ENCODE data around the gene ASB2. TPM values are rescaled to one million over a fixed set of nuclear protein-coding genes. Genes with fewer than 3 reads are reported as not detected.

Gene ASB2
- total and polyA plus RNA-seq, 5 donors from 2014 or later, result 0.96 to 5.7 (median 4.7) TPM

DNA sequence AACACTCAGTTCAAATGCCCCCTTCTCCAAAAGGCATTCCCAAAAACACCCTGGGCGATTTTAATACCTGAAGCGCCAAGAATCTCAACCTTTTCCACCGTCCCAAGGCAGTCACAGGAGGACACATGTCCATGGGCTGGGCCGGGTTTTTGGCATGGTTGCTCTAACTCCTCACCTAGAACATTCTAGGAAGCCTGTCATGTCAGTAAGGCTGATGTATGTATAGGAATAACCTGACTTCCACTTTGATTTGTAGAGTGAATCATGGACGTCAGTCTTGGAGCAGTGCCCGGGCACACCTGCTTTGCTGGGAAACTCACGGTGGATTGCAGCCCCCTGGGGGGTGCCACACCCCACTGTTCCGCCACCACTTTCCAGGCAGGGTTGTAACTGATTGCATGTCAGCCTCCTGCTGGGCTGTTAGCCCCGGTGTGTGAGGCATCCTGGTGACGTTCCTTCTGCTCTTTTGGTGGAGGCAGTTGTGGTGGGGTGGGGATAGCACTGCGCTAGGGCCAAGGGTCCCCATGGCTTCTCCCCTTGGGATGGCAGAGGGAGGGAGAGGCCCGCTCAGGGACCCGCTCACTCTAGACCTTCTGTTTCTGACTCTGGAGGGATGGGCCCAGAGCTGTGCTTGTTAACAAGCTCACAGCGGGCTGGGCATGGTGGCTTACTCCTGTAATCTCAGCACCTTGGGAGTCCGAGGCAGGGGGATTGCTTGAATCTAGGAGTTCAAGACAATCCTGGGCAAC is 84.4 kb downstream of the ASB2 start:
- DNase-seq, result no peak
- Histone ChIP-seq H3K27me3 (ENCODE audit: control insufficient read depth, insufficient read depth, low read length) (peaks cover 5% of the 10 kb centered on the region), H3K36me3 (ENCODE audit: control insufficient read depth, insufficient read depth, low read length) (no peaks in the 10 kb centered on the region), H3K9me3 (ENCODE audit: control insufficient read depth in 2 of 2, low read length in 2 of 2) (no peaks in the 10 kb centered on the region), H3K4me3 (ENCODE audit: low read depth, low read length) (no peak overlapping the region), H3K27ac (ENCODE audit: insufficient read depth, low read length, poor library complexity, severe bottlenecking) (no peak overlapping the region), H3K4me1 (ENCODE audit: control insufficient read depth, insufficient read depth, low read length, poor library complexity, severe bottlenecking) (no peaks in the 10 kb centered on the region)
- no peaks in the 10 kb centered on the region for H3K36me3 Mint-ChIP-seq
- peaks cover 36% of the 10 kb centered on the region for H3K27me3 Mint-ChIP-seq
- no peak overlapping the region for H3K27ac Mint-ChIP-seq
- H3K4me3 Mint-ChIP-seq, result no peak overlapping the region
- no peak for ATAC-seq (ENCODE audit: low read depth in 2 of 2)
- peaks cover 0 to 5% (median 1%) of the 10 kb centered on the region in 7 donors for H3K9me3 Mint-ChIP-seq
- no peaks in the 10 kb centered on the region for H3K4me1 Mint-ChIP-seq

- H3K4me3 Mint-ChIP-seq, result no peak overlapping the region
- H3K36me3 Mint-ChIP-seq, result no peaks in the 10 kb centered on the region
- no peak for ATAC-seq (ENCODE audit: low read depth in 2 of 2)
- H3K4me3 ChIP-seq (ENCODE audit: low read depth, low read length), result no peak overlapping the region
- no peak overlapping the region for H3K27ac ChIP-seq (ENCODE audit: insufficient read depth, low read length, poor library complexity, severe bottlenecking)
- peaks cover 5% of the 10 kb centered on the region for H3K27me3 ChIP-seq (ENCODE audit: control insufficient read depth, insufficient read depth, low read length)
- no peaks in the 10 kb centered on the region for H3K4me1 Mint-ChIP-seq
- peaks cover 1 to 8% (median 4%) of the 10 kb centered on the region in 7 donors for H3K9me3 Mint-ChIP-seq
- no peaks in the 10 kb centered on the region for H3K36me3 ChIP-seq (ENCODE audit: control insufficient read depth, insufficient read depth, low read length)
- H3K27ac Mint-ChIP-seq, result no peak overlapping the region
- H3K27me3 Mint-ChIP-seq, result peaks cover 37% of the 10 kb centered on the region
- H3K4me1 ChIP-seq (ENCODE audit: control insufficient read depth, insufficient read depth, low read length, poor library complexity, severe bottlenecking), result no peaks in the 10 kb centered on the region
- no peak for DNase-seq
- H3K9me3 ChIP-seq (ENCODE audit: control insufficient read depth in 2 of 2, low read length in 2 of 2), result no peaks in the 10 kb centered on the region
Observed at GRCh38 chr14:93889739-93890483, 86.5 kb downstream of the ASB2 start.

- Mint-ChIP-seq H3K4me3 (no peak overlapping the region), H3K9me3 (peaks cover 1 to 8% (median 6%) of the 10 kb centered on the region in 7 donors), H3K27ac (no peak overlapping the region), H3K36me3 (no peaks in the 10 kb centered on the region), H3K4me1 (no peaks in the 10 kb centered on the region), H3K27me3 (peaks cover 32% of the 10 kb centered on the region)
- no peak for DNase-seq
- Histone ChIP-seq H3K27ac (ENCODE audit: insufficient read depth, low read length, poor library complexity, severe bottlenecking) (no peak overlapping the region), H3K4me3 (ENCODE audit: low read depth, low read length) (no peak overlapping the region), H3K4me1 (ENCODE audit: control insufficient read depth, insufficient read depth, low read length, poor library complexity, severe bottlenecking) (no peaks in the 10 kb centered on the region), H3K27me3 (ENCODE audit: control insufficient read depth, insufficient read depth, low read length) (peaks cover 5% of the 10 kb centered on the region), H3K36me3 (ENCODE audit: control insufficient read depth, insufficient read depth, low read length) (no peaks in the 10 kb centered on the region), H3K9me3 (ENCODE audit: control insufficient read depth in 2 of 2, low read length in 2 of 2) (no peaks in the 10 kb centered on the region)
- ATAC-seq (ENCODE audit: low read depth in 2 of 2), result no peak
Observed at GRCh38 chr14:93888995-93889394, 87.4 kb downstream of the ASB2 start.

DNA sequence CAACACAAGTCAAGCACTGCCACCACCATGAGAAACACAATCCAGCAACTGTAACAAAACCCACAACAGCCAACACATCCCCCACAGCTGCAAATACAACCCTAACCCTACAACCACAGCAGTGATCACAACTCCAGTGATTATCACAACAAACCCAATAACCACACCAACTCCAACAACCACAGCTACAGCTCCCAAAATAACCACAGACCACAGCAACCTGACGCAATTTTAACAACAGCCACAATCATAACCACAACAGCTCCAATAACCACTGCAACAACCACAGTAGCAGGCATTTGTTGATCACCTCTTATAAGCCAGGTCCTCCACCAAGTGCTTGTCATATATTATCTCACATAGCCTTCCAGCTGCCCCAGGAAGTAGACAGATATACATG is 91.4 kb downstream of the ASB2 start:
- Mint-ChIP-seq H3K4me3 (no peak overlapping the region), H3K27ac (no peak overlapping the region), H3K27me3 (peaks cover 38% of the 10 kb centered on the region)

More for the DNA sequence above, 91.4 kb downstream of the ASB2 start:
- Histone ChIP-seq H3K27me3 (ENCODE audit: control insufficient read depth, insufficient read depth, low read length) (peaks cover 5% of the 10 kb centered on the region), H3K4me3 (ENCODE audit: low read depth, low read length) (no peak overlapping the region), H3K4me1 (ENCODE audit: control insufficient read depth, insufficient read depth, low read length, poor library complexity, severe bottlenecking) (no peaks in the 10 kb centered on the region), H3K36me3 (ENCODE audit: control insufficient read depth, insufficient read depth, low read length) (no peaks in the 10 kb centered on the region), H3K9me3 (ENCODE audit: control insufficient read depth in 2 of 2, low read length in 2 of 2) (peaks cover 0 to 3% of the 10 kb centered on the region in 2 experiments), H3K27ac (ENCODE audit: insufficient read depth, low read length, poor library complexity, severe bottlenecking) (no peak overlapping the region)
- Mint-ChIP-seq H3K36me3 (no peaks in the 10 kb centered on the region), H3K4me1 (no peaks in the 10 kb centered on the region), H3K9me3 (peaks cover 4 to 11% (median 6%) of the 10 kb centered on the region in 7 donors)
- DNase-seq (no peak), ATAC-seq (ENCODE audit: low read depth in 2 of 2) (no peak)

Other genes with a start within 250 kb of the ASB2 start
- not detected for gene PRIMA1, start 188.1 kb downstream of the ASB2 start, total RNA-seq
- not detected for gene PRIMA1, start 188.1 kb downstream of the ASB2 start, polyA plus RNA-seq
- not detected for gene FAM181A, start 49.2 kb downstream of the ASB2 start, total RNA-seq
- gene FAM181A, start 49.2 kb downstream of the ASB2 start, polyA plus RNA-seq, result not detected
- gene CCDC197, start 20.7 kb upstream of the ASB2 start, total RNA-seq, result not detected
- gene CCDC197, start 20.7 kb upstream of the ASB2 start, polyA plus RNA-seq, result not detected
- gene OTUB2, start 49.8 kb upstream of the ASB2 start, total RNA-seq, result 0.25 TPM
- gene OTUB2, start 49.8 kb upstream of the ASB2 start, polyA plus RNA-seq, result under 1 TPM in 3 of 4 donors, not detected in 1; 0.33 to 0.46 (median 0.41) TPM
- gene DDX24, start 104.6 kb upstream of the ASB2 start, total RNA-seq, result 518 TPM
- gene DDX24, start 104.6 kb upstream of the ASB2 start, polyA plus RNA-seq, result 100 to 1,000 TPM; 221 to 279 (median 244) TPM
- 12.0 TPM for gene IFI27L1, start 104.7 kb upstream of the ASB2 start, total RNA-seq
- gene IFI27L1, start 104.7 kb upstream of the ASB2 start, polyA plus RNA-seq, result 10 to 100 TPM in 2 of 4 donors, 1 to 10 TPM in 2; 5.8 to 11.2 (median 9.9) TPM
- 2.9 TPM for gene IFI27, start 134.2 kb upstream of the ASB2 start, total RNA-seq
- 10 to 100 TPM in 1 of 4 donors, 1 to 10 TPM in 2, under 1 TPM in 1; 0.71 to 13.1 (median 1.9) TPM for gene IFI27, start 134.2 kb upstream of the ASB2 start, polyA plus RNA-seq
- 27.5 TPM for gene IFI27L2, start 153.0 kb upstream of the ASB2 start, total RNA-seq
- 10 to 100 TPM; 59.1 to 90.9 (median 75.9) TPM for gene IFI27L2, start 153.0 kb upstream of the ASB2 start, polyA plus RNA-seq
- 0.15 TPM for gene PPP4R4, start 197.8 kb upstream of the ASB2 start, total RNA-seq
- gene PPP4R4, start 197.8 kb upstream of the ASB2 start, polyA plus RNA-seq, result under 1 TPM in 2 of 4 donors, not detected in 2; 0.37 to 0.69 TPM